ENCODE results near the gene RPS6KA4. TPM values are rescaled to one million over a fixed set of nuclear protein-coding genes. Genes with fewer than 3 reads are reported as not detected.
A peak's percentile ranks its signal among the peaks of the same experiment; 100 is the strongest.

Gene RPS6KA4
- total RNA-seq, 1 donor from 2014 or later = 36.1 TPM

GRCh38 chr11:64407630-64408029, 48.7 kb downstream of the RPS6KA4 start:
- intact Hi-C loops (cut with DNase I) = no loop called here
- Histone ChIP-seq H3K4me3 (no peak overlapping the region), H3K27ac (no peak overlapping the region), H3K27me3 (ENCODE audit: low read depth) (no peaks in the 10 kb centered on the region), H3K4me1 (peaks cover 7% of the 10 kb centered on the region), H3K36me3 (no peaks in the 10 kb centered on the region), H3K9me3 (no peaks in the 10 kb centered on the region)
- TF ChIP-seq CTCF (IDR thresholded peaks at IDR 0.05) = no peak
- ATAC-seq = no peak
- no peak for DNase-seq

- DNase-seq (no peak), ATAC-seq (no peak)
- Histone ChIP-seq H3K4me3 (no peak overlapping the region), H3K27me3 (ENCODE audit: low read depth) (no peaks in the 10 kb centered on the region), H3K36me3 (no peaks in the 10 kb centered on the region), H3K4me1 (peaks cover 7% of the 10 kb centered on the region), H3K9me3 (no peaks in the 10 kb centered on the region), H3K27ac (no peak overlapping the region)
- TF ChIP-seq CTCF (IDR thresholded peaks at IDR 0.05) = no peak
- intact Hi-C loops (cut with DNase I) = no loop called here
These were observed 50.3 kb downstream of the RPS6KA4 start for GRCh38 chr11:64409278-64409677.

GRCh38 chr11:64409707-64410403, 50.9 kb downstream of the RPS6KA4 start:
- intact Hi-C loops (cut with DNase I) = no loop called here
- H3K27me3 ChIP-seq (ENCODE audit: low read depth) = no peaks in the 10 kb centered on the region
- no peak for DNase-seq
- peak in 1 of 2 donors; percentile 51 for ATAC-seq
- H3K27ac ChIP-seq = no peak overlapping the region
- TF ChIP-seq CTCF (IDR thresholded peaks at IDR 0.05) = no peak
- H3K9me3 ChIP-seq = no peaks in the 10 kb centered on the region
- no peaks in the 10 kb centered on the region for H3K36me3 ChIP-seq
- H3K4me1 ChIP-seq = peaks cover 7% of the 10 kb centered on the region
- H3K4me3 ChIP-seq = no peak overlapping the region

- peak in 1 of 2 donors; percentile 29 for ATAC-seq
- Histone ChIP-seq H3K4me3 (no peak overlapping the region), H3K9me3 (no peaks in the 10 kb centered on the region), H3K27ac (no peak overlapping the region), H3K36me3 (no peaks in the 10 kb centered on the region), H3K27me3 (ENCODE audit: low read depth) (no peaks in the 10 kb centered on the region), H3K4me1 (peaks cover 7% of the 10 kb centered on the region)
- TF ChIP-seq CTCF (IDR thresholded peaks at IDR 0.05) = no peak
- DNase-seq = no peak
- intact Hi-C loops (cut with DNase I) = no loop called here
These were observed 51.4 kb downstream of the RPS6KA4 start for GRCh38 chr11:64410404-64410734.

GRCh38 chr11:64413417-64413816, 54.5 kb downstream of the RPS6KA4 start:
- ATAC-seq (no peak), DNase-seq (no peak)
- intact Hi-C loops (cut with DNase I) = no loop called here
- Histone ChIP-seq H3K4me1 (peaks cover 3% of the 10 kb centered on the region), H3K27me3 (ENCODE audit: low read depth) (no peaks in the 10 kb centered on the region), H3K27ac (no peak overlapping the region), H3K36me3 (no peaks in the 10 kb centered on the region), H3K4me3 (no peak overlapping the region), H3K9me3 (no peaks in the 10 kb centered on the region)
- no peak for TF ChIP-seq CTCF (IDR thresholded peaks at IDR 0.05)
